Activated CD4-positive, alpha-beta T cell treated with anti-CD3 and anti-CD28 coated beads, Interleukin-2, amount 10 ng/mL, durations not matched to agents 24 days and 14 days (primary cell): ENCODE data around the gene RAB3C. TPM values are rescaled to one million over a fixed set of nuclear protein-coding genes. Genes with fewer than 3 reads are reported as not detected.
"Not testable (repeated sequence)": the region's sequence is repeated elsewhere in the genome, so short reads cannot be mapped to it uniquely, and the experiment has no call there.

ENCODE experiments used
- DNase-seq: peaks from one replicate; pipeline ENCODE4 v3.0.0; 2022
- H3K27ac Mint-ChIP-seq: one replicate; pipeline ENCODE4 v1.8.0; 2022; ENCODE audit warnings: mild to moderate bottlenecking, mixed read lengths
- H3K27me3 Mint-ChIP-seq: one replicate; pipeline ENCODE4 v1.8.0; 2022; ENCODE audit warnings: mixed read lengths
- H3K36me3 Mint-ChIP-seq: one replicate; pipeline ENCODE4 v1.8.0; 2022; ENCODE audit warnings: low read depth, mild to moderate bottlenecking, mixed read lengths
- H3K4me1 Mint-ChIP-seq: one replicate; pipeline ENCODE4 v1.8.0; 2021; ENCODE audit warnings: mixed read lengths
- H3K4me3 Mint-ChIP-seq: one replicate; pipeline ENCODE4 v1.8.0; 2022; ENCODE audit warnings: mild to moderate bottlenecking, moderate library complexity, mixed read lengths
- H3K9me3 Mint-ChIP-seq: one replicate; pipeline ENCODE4 v1.8.0; 2021; ENCODE audit warnings: mixed read lengths
- intact Hi-C: fragments of 100-400 bp; cut with micrococcal nuclease; formaldehyde crosslinking; loops from one replicate; pipeline ENCODE4 v1.15.1; 2023
- total RNA-seq: library from RNA; stranded (reverse); gene quantifications from 2 replicates; pipeline ENCODE4 v1.2.3, GENCODE V29; 2022

The RAB3C gene
- total RNA-seq, 1 donor from 2014 or later = not detected

DNA sequence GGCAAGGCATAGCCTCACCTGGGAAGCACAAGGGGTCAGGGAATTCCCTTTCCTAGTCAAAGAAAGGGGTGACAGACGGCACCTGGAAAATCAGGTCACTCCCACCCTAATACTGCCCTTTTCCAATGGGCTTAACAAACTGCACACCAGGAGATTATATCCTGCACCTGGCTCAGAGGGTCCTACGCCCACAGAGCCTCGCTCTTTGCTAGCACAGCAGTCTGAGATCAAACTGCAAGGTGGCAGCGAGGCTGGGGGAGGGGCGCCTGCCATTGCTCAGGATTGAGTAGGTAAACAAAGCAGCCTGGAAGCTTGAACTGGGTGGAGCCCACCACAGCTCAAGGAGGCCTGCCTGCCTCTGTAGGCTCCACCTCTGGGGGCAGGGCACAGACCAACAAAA is 9.9 kb upstream of the RAB3C start:
- H3K4me3 Mint-ChIP-seq, H3K27ac Mint-ChIP-seq, H3K27me3 Mint-ChIP-seq, H3K9me3 Mint-ChIP-seq, H3K4me1 Mint-ChIP-seq, DNase-seq, intact Hi-C loops, H3K36me3 Mint-ChIP-seq: not testable (repeated sequence)

- H3K4me1 Mint-ChIP-seq = peaks cover 10% of the 10 kb centered on the region
- H3K27ac Mint-ChIP-seq = no peak overlapping the region
- no peak for DNase-seq
- H3K4me3 Mint-ChIP-seq = no peak overlapping the region
- intact Hi-C loops = no loop called here
- peaks cover 3% of the 10 kb centered on the region for H3K9me3 Mint-ChIP-seq
- H3K27me3 Mint-ChIP-seq = peaks cover 40% of the 10 kb centered on the region
- H3K36me3 Mint-ChIP-seq = no peaks in the 10 kb centered on the region
Measured at GRCh38 chr5:58579781-58580180, 3.1 kb upstream of the RAB3C start.

DNA sequence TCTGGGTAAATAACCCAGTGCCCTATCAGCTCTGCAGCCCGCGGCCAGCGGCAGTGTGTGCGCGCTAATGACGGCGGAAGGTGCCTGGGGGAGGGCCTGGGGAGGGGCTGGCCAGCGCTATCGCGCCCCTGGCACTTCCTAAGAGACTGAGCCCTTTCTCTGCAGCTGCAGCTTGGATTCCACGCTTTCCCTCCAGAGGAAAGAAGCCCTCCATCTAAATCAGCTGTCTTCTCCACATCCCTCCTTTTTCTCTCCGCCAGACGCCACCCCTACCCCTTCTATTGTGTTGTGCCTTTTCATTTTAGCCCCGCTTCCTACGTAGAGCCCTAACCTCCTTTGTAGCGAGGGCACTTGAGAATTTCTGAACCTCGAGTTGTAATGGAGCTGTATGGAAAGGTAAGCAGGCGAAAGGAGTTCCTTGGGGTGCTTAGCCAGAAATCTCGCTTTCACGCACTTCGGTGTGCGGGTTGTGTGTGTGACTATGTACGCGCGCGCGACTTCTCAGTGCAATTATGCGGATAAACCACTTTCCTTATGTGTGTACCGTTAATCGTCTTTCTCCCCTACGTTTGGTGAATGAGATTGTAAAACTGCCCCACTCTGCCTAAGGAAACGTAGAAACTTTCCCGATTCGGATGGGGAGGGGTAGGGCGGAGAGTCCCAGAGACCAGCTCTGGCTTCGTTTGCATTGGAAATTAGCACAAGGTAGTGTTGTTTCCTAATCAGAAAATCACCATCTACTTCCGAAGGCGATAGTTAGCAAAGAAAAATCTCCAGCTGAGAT is 664 bp upstream of the RAB3C start:
- peak; percentile 56 for DNase-seq
- no peaks in the 10 kb centered on the region for H3K36me3 Mint-ChIP-seq
- H3K27me3 Mint-ChIP-seq = peaks cover 44% of the 10 kb centered on the region
- intact Hi-C loops = no loop called here
- H3K4me3 Mint-ChIP-seq = peak overlapping the region; percentile 80
- no peak overlapping the region for H3K27ac Mint-ChIP-seq
- H3K9me3 Mint-ChIP-seq = peaks cover 3% of the 10 kb centered on the region
- peaks cover 10% of the 10 kb centered on the region for H3K4me1 Mint-ChIP-seq

DNA sequence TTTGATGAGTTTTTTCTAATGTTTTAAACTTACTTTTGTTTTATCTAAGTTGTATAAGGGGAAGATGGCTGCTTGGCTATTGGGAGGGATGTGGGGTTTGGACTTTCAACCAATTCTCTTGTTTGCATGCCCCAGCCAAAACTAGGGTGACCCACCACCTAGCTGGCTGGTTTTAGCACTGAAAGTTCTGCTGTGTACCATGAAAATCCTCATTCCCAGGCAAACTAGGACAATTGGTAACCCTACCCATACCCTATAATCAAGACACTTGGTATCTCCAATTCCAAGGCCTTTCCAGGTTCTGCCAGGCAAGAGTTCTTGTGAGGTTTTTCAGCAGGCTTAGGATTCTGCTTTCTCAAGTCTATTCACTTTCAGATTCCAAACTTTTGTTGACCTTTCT is 13.1 kb downstream of the RAB3C start:
- no peak overlapping the region for H3K4me3 Mint-ChIP-seq
- no peak for DNase-seq
- no peaks in the 10 kb centered on the region for H3K27me3 Mint-ChIP-seq
- no peaks in the 10 kb centered on the region for H3K9me3 Mint-ChIP-seq
- H3K4me1 Mint-ChIP-seq = no peaks in the 10 kb centered on the region
- intact Hi-C loops = no loop called here
- no peaks in the 10 kb centered on the region for H3K36me3 Mint-ChIP-seq
- H3K27ac Mint-ChIP-seq = no peak overlapping the region

DNA sequence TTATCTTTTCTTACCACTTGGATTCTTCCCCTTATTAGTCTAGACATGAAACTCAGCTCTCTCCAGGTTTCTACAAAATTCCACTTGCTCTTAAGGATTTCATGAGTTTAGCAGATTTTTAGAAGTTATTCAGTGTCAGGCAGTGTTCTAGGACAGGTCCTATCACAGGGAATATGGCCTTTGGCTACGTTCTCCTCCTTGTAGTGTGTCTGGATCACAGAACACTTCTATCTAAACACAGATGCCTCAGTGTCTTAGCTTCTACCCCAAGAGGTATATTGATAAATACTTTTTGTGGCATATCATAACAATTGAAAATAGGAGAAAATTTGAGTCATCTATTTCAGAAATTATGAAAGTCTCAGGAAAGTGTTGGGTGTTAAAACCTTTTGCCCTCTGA is 15.6 kb downstream of the RAB3C start:
- H3K27me3 Mint-ChIP-seq = no peaks in the 10 kb centered on the region
- no peaks in the 10 kb centered on the region for H3K9me3 Mint-ChIP-seq
- H3K27ac Mint-ChIP-seq = no peak overlapping the region
- H3K4me3 Mint-ChIP-seq = no peak overlapping the region
- no peaks in the 10 kb centered on the region for H3K4me1 Mint-ChIP-seq
- no peak for DNase-seq
- intact Hi-C loops = no loop called here
- no peaks in the 10 kb centered on the region for H3K36me3 Mint-ChIP-seq

DNA sequence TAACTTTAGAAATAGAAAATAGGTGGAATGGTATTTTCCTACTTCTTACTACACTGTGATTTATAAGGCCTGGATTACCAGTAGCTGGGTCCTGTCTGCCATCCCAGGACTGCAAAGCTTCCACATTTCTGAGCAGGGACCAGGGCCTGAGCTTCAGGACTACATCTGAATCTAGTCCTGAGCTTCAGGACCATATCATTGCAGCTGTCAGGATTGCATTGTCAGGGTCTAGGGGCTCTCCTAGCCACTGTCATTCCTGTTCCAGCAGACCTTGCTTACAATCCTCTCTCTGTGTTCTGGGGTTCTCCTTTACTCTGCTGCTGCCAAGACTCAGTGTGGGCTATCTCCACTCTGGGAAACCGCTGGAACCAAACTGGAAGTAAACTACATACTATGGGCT is 16.3 kb downstream of the RAB3C start:
- Mint-ChIP-seq H3K9me3 (no peaks in the 10 kb centered on the region), H3K36me3 (no peaks in the 10 kb centered on the region), H3K27me3 (no peaks in the 10 kb centered on the region), H3K27ac (no peak overlapping the region), H3K4me3 (no peak overlapping the region), H3K4me1 (no peaks in the 10 kb centered on the region)
- intact Hi-C loops = no loop called here
- DNase-seq = no peak

DNA sequence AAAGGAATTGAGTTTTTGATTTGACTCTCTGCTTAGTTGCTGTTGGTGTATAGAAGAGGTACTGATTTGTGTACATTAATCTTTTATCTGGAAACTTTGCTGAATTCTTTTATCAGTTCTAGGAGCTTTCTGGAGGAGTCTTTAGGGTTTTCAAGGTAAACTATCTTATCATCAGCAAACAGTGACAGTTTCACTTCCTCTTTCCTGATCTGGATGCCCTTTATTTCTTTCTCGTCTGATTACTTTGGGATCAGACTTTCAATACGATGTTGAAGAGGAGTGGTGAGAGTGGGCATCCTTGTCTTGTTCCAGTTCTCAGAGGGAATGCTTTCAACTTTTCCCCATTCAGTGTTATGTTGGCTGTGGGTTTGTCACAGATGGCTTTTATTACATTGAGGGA is 17.7 kb downstream of the RAB3C start:
- DNase-seq, H3K27me3 Mint-ChIP-seq, H3K4me3 Mint-ChIP-seq, H3K36me3 Mint-ChIP-seq, intact Hi-C loops, H3K4me1 Mint-ChIP-seq, H3K9me3 Mint-ChIP-seq, H3K27ac Mint-ChIP-seq: not testable (repeated sequence)

DNA sequence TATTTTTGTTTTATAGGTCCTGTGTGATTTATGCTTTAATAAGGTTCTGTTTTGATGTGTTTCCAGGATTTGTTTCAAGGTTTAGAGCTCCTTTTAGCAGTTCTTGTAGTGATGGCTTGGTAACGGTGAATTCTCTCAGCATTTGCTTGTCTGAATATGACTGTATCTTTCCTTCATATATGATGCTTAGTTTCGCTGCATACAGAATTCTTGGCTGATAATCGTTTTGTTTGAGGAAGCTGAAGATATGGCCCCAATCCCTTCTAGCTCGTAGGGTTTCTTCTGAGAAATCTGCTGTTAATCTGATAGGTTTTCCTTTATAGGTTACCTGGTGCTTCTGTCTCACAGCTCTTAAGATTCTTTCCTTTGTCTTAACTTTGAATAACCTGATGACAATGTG is 20.0 kb downstream of the RAB3C start:
- H3K4me1 Mint-ChIP-seq, H3K27me3 Mint-ChIP-seq, H3K36me3 Mint-ChIP-seq, H3K9me3 Mint-ChIP-seq, H3K27ac Mint-ChIP-seq, H3K4me3 Mint-ChIP-seq, DNase-seq, intact Hi-C loops: not testable (repeated sequence)

DNA sequence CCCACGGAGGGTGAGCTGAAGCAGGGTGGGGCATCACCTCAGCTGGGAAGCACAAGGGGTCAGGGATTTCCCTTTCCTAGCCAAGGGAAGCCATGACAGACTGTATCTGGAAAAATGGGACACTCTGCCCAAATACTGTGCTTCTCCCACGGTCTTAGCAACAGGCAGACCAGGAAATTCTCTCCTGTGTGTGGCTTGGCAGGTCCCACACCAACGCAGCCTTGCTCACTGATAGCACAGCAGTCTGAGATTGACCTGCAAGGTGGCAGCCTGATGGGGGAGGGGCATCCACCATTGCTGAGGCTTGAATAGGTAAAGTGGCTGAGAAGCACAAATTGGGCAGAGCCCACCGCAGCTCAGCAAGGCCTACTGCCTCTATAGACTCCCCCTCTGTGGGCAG is 23.2 kb downstream of the RAB3C start:
- intact Hi-C loops = no loop called here
- H3K36me3 Mint-ChIP-seq = no peaks in the 10 kb centered on the region
- no peak overlapping the region for H3K27ac Mint-ChIP-seq
- peaks cover 11% of the 10 kb centered on the region for H3K9me3 Mint-ChIP-seq
- no peak for DNase-seq
- no peaks in the 10 kb centered on the region for H3K27me3 Mint-ChIP-seq
- H3K4me1 Mint-ChIP-seq = no peaks in the 10 kb centered on the region
- no peak overlapping the region for H3K4me3 Mint-ChIP-seq

- Mint-ChIP-seq H3K4me3 (no peak overlapping the region), H3K9me3 (no peaks in the 10 kb centered on the region), H3K27me3 (peaks cover 3% of the 10 kb centered on the region), H3K27ac (no peak overlapping the region), H3K4me1 (no peaks in the 10 kb centered on the region), H3K36me3 (no peaks in the 10 kb centered on the region)
- DNase-seq = no peak
- intact Hi-C loops = no loop called here
Measured at GRCh38 chr5:58615972-58616371, 33.1 kb downstream of the RAB3C start.

DNA sequence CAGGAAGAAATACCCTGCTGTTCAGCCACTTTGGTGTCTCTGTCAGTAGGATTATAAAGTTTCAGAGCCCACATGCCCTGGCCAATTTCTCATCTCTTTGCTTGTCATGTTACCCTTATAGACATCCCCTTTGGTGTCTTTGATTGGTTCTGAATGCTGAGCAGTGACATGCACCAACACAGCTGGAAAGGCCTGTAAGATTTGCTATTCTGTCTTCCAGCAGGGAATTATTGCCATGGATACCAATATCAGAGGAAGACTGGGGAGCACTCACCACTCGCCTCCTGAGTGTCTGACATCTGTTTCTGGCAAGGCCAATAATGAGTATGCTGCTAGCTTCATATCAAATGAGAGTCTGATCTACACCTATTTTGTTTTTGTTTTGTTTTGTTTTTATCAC is 34.4 kb downstream of the RAB3C start:
- H3K4me3 Mint-ChIP-seq = no peak overlapping the region
- H3K4me1 Mint-ChIP-seq = no peaks in the 10 kb centered on the region
- no peaks in the 10 kb centered on the region for H3K36me3 Mint-ChIP-seq
- DNase-seq = no peak
- no peak overlapping the region for H3K27ac Mint-ChIP-seq
- no peaks in the 10 kb centered on the region for H3K27me3 Mint-ChIP-seq
- no peaks in the 10 kb centered on the region for H3K9me3 Mint-ChIP-seq
- intact Hi-C loops = no loop called here

DNA sequence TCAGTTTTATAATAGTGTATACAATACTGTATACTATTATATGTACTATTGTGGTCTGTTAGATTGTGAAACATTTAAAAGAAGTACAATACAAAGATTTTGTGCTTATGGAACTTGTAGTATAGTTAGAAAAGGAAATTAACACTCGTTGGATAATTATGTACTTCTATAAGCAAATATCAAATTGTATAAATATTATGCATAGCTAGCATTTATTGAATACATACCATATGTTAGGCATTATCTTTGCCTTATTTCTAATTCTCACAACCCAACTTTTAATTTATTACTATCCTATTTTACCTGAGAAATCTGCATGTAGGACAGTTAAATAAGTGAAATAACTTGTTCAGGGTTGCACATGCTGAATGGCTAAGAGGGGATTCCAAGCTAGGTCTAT is 37.5 kb downstream of the RAB3C start:
- DNase-seq = no peak
- no peaks in the 10 kb centered on the region for H3K27me3 Mint-ChIP-seq
- intact Hi-C loops = no loop called here
- H3K4me3 Mint-ChIP-seq = no peak overlapping the region
- no peaks in the 10 kb centered on the region for H3K36me3 Mint-ChIP-seq
- no peaks in the 10 kb centered on the region for H3K4me1 Mint-ChIP-seq
- no peak overlapping the region for H3K27ac Mint-ChIP-seq
- no peaks in the 10 kb centered on the region for H3K9me3 Mint-ChIP-seq

- intact Hi-C loops = no loop called here
- Mint-ChIP-seq H3K36me3 (no peaks in the 10 kb centered on the region), H3K27ac (no peak overlapping the region)
Measured at GRCh38 chr5:58622936-58623871, 40.3 kb downstream of the RAB3C start.

GRCh38 chr5:58628626-58629025 is 45.8 kb downstream of the RAB3C start:
- Mint-ChIP-seq H3K4me1 (no peaks in the 10 kb centered on the region), H3K9me3 (no peaks in the 10 kb centered on the region), H3K36me3 (no peaks in the 10 kb centered on the region), H3K27me3 (peaks cover 3% of the 10 kb centered on the region), H3K27ac (no peak overlapping the region), H3K4me3 (no peak overlapping the region)
- no peak for DNase-seq
- intact Hi-C loops = no loop called here

More at GRCh38 chr5:58622936-58623871, 40.3 kb downstream of the RAB3C start:
- DNase-seq = no peak
- no peaks in the 10 kb centered on the region for H3K4me1 Mint-ChIP-seq
- no peaks in the 10 kb centered on the region for H3K27me3 Mint-ChIP-seq
- H3K9me3 Mint-ChIP-seq = no peaks in the 10 kb centered on the region
- H3K4me3 Mint-ChIP-seq = no peak overlapping the region
